MM.1S (cell line): ENCODE results near the gene SLC12A7.

Source experiments
- DNase-seq: peaks from one replicate; pipeline ENCODE4 v3.0.0-alpha.2; 2015
- H2AFZ ChIP-seq: fragments of 300-600 bp; sonication (generic); 2 replicates; pipeline ENCODE4 v1.6.0; 2016; ENCODE audit warnings: antibody characterized with exemption, low read length
- H3F3A ChIP-seq: fragments of 300-600 bp; sonication (generic); 2 replicates; pipeline ENCODE4 v1.6.1; 2016; ENCODE audit warnings: mild to moderate bottlenecking, antibody characterized with exemption, low read length, moderate library complexity, mixed read lengths; ENCODE audit not compliant: insufficient read depth
- H3K27ac ChIP-seq: fragments of 300-600 bp; sonication (generic); 2 replicates; pipeline ENCODE4 v1.5.1; 2016; ENCODE audit warnings: mild to moderate bottlenecking, low read length
- H3K27me3 ChIP-seq: fragments of 300-600 bp; sonication (generic); replicated peaks from 2 replicates; pipeline ENCODE4 v1.6.0; 2016; ENCODE audit warnings: low read length; ENCODE audit not compliant: insufficient read depth
- H3K36me3 ChIP-seq: fragments of 300-600 bp; sonication (generic); replicated peaks from 2 replicates; pipeline ENCODE4 v1.6.1; 2016; ENCODE audit warnings: mild to moderate bottlenecking, low read length, mixed read lengths; ENCODE audit not compliant: insufficient read depth
- H3K4me1 ChIP-seq: fragments of 300-600 bp; sonication (generic); 2 replicates; pipeline ENCODE4 v1.6.1; 2016; ENCODE audit warnings: low read length, mixed read lengths
- H3K4me2 ChIP-seq: fragments of 300-600 bp; sonication (generic); 2 replicates; pipeline ENCODE4 v1.6.0; 2016; ENCODE audit warnings: low read depth, low read length
- H3K4me3 ChIP-seq: fragments of 300-600 bp; sonication (generic); 2 replicates; pipeline ENCODE4 v1.5.1; 2016; ENCODE audit warnings: low read length, mixed read lengths
- H3K79me2 ChIP-seq: fragments of 300-600 bp; sonication (generic); 2 replicates; pipeline ENCODE4 v1.6.1; 2016; ENCODE audit warnings: mixed run types, low read length, mixed read lengths
- H3K9ac ChIP-seq: fragments of 300-600 bp; sonication (generic); 2 replicates; pipeline ENCODE4 v1.6.1; 2016; ENCODE audit warnings: low read length, mixed read lengths
- H3K9me2 ChIP-seq: fragments of 300-600 bp; sonication (generic); replicated peaks from 2 replicates; pipeline ENCODE4 v1.6.1; 2016; ENCODE audit warnings: mild to moderate bottlenecking, low read length, mixed read lengths; ENCODE audit not compliant: insufficient read depth
- H3K9me3 ChIP-seq: fragments of 300-600 bp; sonication (generic); replicated peaks from 2 replicates; pipeline ENCODE4 v1.6.1; 2016; ENCODE audit warnings: mild to moderate bottlenecking, low read length, mixed read lengths; ENCODE audit not compliant: insufficient read depth
- H4K20me1 ChIP-seq: fragments of 300-600 bp; sonication (generic); 2 replicates; pipeline ENCODE4 v1.6.1; 2016; ENCODE audit warnings: mild to moderate bottlenecking, low read length, moderate library complexity, mixed read lengths; ENCODE audit not compliant: insufficient read depth
- CTCF ChIP-seq: fragments of 300-600 bp; sonication (generic); IDR thresholded peaks from 2 replicates; pipeline ENCODE4 v1.5.1; 2016; ENCODE audit warnings: antibody characterized with exemption, low read length, mixed read lengths
- EZH2 ChIP-seq: fragments of 300-600 bp; sonication (generic); optimal IDR thresholded peaks from 2 replicates; pipeline ENCODE3; 2017; ENCODE audit warnings: low read depth, mild to moderate bottlenecking, antibody characterized with exemption, low read length, mixed read lengths
- EZH2phosphoT487 ChIP-seq: fragments of 300-600 bp; sonication (generic); IDR thresholded peaks from 2 replicates; pipeline ENCODE4 v1.6.1; 2018; ENCODE audit warnings: antibody characterized with exemption, low read length

SLC12A7 gene

GRCh38 chr5:1087428-1087827 lies 24.4 kb downstream of the SLC12A7 start:
- Histone ChIP-seq H3K27ac (no peak overlapping the region), H3K4me1 (no peaks in the 10 kb centered on the region), H3K9me2 (no peaks in the 10 kb centered on the region), H4K20me1 (no peaks in the 10 kb centered on the region), H3K9ac (no peak overlapping the region), H3K4me2 (no peak overlapping the region), H3F3A (no peaks in the 10 kb centered on the region), H2AFZ (no peak overlapping the region), H3K79me2 (no peaks in the 10 kb centered on the region), H3K9me3 (no peaks in the 10 kb centered on the region), H3K36me3 (no peaks in the 10 kb centered on the region), H3K4me3 (no peak overlapping the region), H3K27me3 (no peaks in the 10 kb centered on the region)
- DNase-seq, result no peak
- TF ChIP-seq EZH2, result no peak
- TF ChIP-seq EZH2phosphoT487, result no peak
- TF ChIP-seq CTCF, result no peak

- Histone ChIP-seq H3K4me3 (no peak overlapping the region), H4K20me1 (no peaks in the 10 kb centered on the region), H3K79me2 (no peaks in the 10 kb centered on the region), H3K9me3 (no peaks in the 10 kb centered on the region), H3K27me3 (no peaks in the 10 kb centered on the region), H3K9ac (no peak overlapping the region), H3K4me2 (no peak overlapping the region), H3K36me3 (no peaks in the 10 kb centered on the region), H3K4me1 (no peaks in the 10 kb centered on the region), H3F3A (no peaks in the 10 kb centered on the region), H2AFZ (no peak overlapping the region), H3K27ac (no peak overlapping the region), H3K9me2 (no peaks in the 10 kb centered on the region)
- DNase-seq, result no peak
- no peak for TF ChIP-seq EZH2phosphoT487
- no peak for TF ChIP-seq CTCF
- no peak for TF ChIP-seq EZH2
These were observed 25.0 kb downstream of the SLC12A7 start for GRCh38 chr5:1086871-1087270.

GRCh38 chr5:1086137-1086536 lies 25.7 kb downstream of the SLC12A7 start:
- Histone ChIP-seq H3K9me3 (no peaks in the 10 kb centered on the region), H3F3A (no peaks in the 10 kb centered on the region), H3K4me1 (no peaks in the 10 kb centered on the region), H3K4me3 (no peak overlapping the region), H3K27me3 (no peaks in the 10 kb centered on the region), H3K9me2 (no peaks in the 10 kb centered on the region), H2AFZ (no peak overlapping the region), H3K9ac (no peak overlapping the region), H3K27ac (no peak overlapping the region), H3K36me3 (no peaks in the 10 kb centered on the region), H4K20me1 (no peaks in the 10 kb centered on the region), H3K79me2 (no peaks in the 10 kb centered on the region), H3K4me2 (no peak overlapping the region)
- TF ChIP-seq CTCF (no peak), EZH2 (no peak), EZH2phosphoT487 (no peak)
- DNase-seq, result no peak
